T-helper 22 cell (primary cell): ENCODE data around the gene EML6.

ENCODE experiments used
- DNase-seq: peaks from one replicate; pipeline ENCODE4 v3.0.0-alpha.2; 2020; ENCODE audit warnings: low read depth

EML6 gene

DNA sequence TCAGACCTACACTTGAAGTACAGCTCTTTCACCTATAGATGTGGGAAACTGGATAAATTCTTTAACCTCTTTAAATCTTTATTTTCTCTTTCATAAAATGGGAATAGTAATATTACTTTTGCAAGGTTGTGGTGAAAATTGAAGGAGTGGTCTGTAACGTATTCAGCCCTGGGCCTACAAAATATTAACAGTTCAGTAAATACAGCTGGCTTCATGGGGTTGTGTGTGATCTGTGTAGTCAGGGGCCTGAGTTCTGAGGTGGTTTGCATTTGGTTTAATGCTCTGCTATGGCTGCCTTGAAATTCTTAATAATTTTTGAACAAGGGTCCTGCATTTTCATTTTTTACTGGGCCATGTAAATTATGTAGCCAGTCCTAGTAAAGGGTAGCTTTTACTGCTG lies 16.8 kb upstream of the EML6 start:
- DNase-seq = no peak

DNA sequence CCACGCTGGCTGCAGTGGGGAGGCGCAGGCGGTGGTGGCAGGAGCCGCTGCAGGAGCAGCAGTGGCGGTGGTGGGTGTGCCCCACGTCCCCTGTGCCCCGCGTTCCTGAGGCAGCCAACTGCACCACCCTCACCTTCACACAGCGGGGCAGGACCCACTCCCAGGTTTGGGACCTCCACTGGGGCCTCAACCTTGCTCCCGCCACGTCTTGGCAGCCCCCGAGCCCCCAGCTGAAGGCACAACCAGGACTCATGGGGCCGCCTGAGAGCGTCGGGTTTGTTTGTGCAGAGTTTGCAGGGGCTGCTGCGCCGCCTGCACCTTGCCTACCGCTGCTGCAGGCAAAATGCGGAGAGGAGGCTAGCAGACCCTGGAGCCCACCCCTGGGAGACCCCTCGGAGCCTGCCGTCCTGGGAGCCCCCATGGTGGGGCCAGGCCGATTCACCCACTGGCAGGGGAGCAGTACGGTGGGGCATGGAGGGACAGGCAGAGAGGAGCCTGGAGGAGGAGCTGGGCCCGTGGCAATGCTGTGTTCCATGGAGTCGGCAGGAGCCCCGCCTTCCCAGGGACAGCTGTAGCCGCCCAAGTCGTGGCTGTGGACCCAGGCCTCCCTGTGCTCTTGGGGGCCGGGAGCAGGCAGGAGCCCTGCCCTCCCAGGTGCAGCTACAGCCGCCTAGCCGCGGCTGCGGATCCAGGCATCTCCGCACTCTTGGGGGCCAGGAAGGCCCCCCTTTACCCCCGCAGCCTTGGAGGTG lies 14.7 kb upstream of the EML6 start:
- no peak for DNase-seq

- no peak for DNase-seq
Observed at GRCh38 chr2:54709336-54709809, 14.1 kb upstream of the EML6 start.

GRCh38 chr2:54710216-54710615 lies 13.2 kb upstream of the EML6 start:
- DNase-seq = no peak

DNA sequence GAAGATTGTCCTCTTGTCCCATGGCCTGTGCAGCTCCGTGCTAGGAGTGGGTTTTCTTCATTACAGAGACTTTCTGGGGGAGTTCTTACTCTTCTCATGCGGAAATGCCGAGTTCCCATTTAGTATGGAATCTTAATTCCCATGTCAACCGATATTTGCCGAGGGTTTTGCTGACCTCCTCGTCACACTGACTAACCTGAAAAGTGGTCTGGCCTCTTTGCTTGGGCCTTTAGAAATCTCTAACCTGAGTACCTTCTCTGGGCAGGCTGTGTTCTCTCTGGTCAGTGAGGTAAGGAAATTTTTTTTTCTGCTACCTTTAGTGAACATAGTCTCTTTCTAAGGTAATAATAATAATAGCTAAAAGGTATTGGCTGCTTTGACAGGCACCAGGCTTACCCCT lies 10.9 kb upstream of the EML6 start:
- no peak for DNase-seq

- DNase-seq = no peak
Observed at GRCh38 chr2:54714996-54715395, 8.5 kb upstream of the EML6 start.

GRCh38 chr2:54716375-54716774 lies 7.1 kb upstream of the EML6 start:
- DNase-seq = no peak

DNA sequence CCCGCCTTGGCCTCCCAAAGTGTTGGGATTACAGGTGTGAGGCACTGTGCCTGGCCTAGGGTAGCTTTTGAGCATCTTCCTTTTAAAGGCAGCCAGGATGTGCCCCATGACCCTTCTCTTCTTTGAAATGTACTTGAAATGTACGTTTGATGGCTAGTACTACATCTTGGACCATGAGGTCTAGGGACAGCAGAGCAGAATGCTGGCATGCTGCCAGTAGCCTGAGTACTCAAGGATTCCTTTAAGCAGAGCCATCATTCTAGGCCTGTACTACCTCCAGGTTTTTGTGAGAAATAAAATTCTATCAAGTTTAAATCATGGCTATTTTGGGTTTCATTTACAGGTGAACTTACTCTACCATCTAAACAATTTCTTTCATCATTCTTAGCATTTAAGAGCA lies 2.9 kb upstream of the EML6 start:
- DNase-seq = no peak

GRCh38 chr2:54722641-54723040 lies 821 bp upstream of the EML6 start:
- no peak for DNase-seq

GRCh38 chr2:54723996-54724559 lies 616 bp downstream of the EML6 start:
- no peak for DNase-seq

DNA sequence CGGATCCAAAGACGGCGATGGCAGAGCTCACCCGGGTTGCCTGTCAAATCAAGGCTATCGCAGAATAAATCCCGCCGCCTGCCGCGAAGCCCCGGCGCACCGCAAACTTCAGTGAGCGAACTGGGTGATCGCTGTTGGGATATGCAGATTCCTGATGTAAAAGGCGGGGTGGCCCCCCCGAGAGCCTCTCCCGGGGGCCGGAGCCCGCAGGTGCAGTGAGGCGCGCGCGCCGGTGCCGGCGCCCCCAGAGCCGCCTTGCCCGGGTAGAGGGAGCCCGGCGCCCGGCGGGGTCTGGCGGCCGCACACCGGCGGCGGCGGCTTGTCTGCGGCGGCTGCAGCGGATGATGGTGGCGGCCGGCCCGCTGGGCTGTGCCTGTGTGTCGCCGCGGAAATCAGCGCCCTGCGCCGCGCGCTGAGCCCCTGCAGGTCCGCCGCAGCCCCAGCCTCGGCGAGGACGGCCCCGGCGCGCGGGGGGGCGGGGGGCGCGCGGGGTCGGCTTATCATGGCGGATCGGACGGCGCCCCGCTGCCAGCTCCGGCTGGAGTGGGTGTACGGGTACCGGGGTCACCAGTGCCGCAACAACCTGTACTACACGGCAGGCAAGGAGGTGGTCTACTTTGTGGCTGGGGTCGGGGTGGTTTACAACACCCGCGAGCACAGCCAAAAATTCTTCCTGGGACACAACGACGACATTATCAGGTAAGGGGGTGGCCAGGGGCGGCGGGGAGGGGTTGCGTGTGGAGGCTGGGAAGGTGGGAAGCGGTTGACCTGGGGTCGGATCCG lies 1.3 kb downstream of the EML6 start:
- DNase-seq = no peak

DNA sequence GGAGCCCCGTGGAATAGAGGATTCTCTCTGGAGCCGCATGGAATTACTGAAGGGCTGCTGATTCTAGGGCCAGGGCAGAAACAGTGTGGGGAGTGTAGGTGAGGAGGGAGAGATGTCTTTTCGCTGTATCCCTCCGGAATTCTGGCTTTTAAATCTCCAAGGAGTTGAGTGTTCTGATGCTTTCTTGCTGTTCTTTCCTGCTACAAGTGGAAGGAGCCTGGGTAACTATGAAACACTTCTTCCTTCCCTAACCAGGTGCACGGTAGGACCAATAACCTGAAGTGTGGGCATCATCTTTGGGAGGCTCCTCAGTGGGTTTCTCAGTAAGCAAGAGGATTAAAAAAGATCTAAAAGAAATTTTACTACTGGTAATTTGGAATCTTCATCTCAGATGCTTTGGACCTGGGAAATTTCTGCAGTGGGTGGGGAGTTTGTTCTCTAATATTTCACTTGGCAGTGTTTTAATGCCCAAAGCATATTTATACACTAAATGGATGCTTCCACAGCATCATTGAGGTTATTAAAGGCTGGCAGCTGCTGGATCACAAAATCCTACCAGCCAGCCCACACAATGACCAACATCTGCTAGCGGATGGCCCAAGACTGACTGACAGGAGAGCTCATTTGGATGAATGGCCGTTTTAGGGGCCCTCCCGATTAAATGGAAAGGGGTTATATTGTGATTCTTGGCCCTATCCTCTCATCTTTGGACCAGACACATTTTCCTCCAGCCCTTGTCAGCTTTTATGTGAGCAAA lies 2.1 kb downstream of the EML6 start:
- no peak for DNase-seq

DNA sequence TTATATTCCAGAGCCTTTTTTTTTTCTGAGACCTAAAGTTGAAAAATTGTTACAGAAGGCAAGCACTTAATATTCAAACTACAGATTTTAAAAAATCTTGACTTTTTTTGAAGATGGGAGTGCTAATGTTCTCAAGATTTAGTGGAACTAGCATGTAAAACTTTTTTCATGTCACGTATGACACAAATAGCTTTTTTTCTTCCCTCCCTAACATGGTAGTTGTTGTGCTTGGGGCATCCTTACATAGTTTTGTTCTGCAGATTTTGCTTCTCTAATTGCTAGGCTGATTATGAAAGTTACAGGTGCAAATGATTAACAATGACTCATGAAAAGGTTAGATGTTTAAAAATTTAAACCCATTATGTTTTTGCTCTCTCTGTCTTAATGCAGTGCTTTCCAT lies 3.0 kb downstream of the EML6 start:
- DNase-seq = no peak

DNA sequence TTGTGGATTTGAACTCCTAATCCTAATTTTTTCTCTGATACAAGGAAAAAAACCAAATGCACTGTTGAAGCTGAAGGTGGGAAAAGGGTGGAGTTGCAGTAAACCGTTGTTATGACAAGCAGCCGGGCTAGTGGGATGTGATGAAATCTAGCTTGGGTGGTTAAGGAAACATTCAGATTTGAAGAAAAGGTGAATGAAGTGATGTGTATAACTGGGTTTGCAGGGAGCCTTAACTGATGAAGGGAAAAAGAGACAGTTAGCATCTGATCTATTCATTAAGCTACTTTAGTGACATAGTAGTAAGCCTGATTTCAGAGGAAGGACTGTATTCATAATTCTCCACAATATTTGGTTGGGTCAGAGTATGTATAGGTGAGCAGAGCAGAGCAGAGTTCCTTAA lies 3.5 kb downstream of the EML6 start:
- DNase-seq = no peak

DNA sequence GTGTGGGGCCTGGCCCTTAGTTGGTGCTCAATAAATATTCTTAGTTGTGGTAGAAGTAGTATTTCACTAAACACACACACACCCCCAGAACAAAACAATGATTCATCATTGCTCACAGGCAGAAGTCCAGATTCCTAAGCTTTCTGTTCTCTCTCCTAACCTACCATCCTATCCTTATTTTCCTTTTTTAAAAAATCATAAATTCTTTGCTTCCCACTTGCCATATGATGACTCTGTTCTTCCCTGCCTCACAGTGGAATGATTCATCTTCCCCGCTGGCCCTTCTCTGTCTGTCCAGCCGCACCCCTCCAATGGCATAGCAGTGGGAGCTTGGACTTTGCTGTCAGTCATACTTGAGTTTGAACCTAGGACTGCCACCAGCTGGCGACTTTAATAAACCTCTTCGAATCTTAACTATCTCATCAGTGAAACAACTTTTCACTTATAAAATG lies 5.2 kb downstream of the EML6 start:
- DNase-seq = no peak

DNA sequence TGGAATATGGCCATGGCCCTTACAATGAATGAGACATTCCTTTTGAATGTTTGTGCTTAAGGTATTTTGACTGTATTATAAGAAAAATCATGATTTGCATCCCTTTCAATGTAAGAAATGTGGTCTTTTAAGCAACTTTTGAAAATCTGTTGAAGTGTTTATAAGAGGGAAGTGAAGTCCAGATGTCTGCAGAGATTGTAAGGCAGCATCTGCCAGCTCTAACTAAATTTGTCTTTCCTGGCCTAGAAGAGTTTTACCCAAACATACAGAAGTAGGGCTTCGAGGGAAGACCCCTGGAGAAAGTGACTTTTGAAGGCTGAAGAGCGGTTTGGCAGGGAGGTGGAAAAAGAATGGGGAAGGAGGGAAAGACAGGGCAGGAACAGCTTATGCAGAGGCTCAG lies 12.2 kb downstream of the EML6 start:
- DNase-seq = no peak

- DNase-seq = no peak
Observed at GRCh38 chr2:54738281-54738680, 14.8 kb downstream of the EML6 start.

DNA sequence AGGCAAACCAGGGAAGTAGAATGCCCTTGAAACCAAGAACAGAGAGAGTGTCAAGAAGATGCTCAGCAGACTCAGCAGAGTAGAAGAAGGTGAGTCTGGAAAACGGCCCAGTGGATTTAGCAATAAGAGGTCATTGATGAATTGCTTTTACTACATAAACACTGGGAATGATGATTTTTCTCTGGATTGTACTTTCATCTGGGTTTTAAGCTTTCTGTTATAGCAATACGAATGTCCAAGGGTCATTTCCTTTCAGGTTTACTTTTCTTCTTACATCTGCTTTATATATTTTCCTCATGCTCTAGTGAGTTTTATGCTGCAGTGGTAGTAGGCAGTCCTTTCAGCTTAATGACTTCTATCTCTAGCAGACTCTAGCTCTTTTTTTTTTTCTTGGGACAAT lies 16.9 kb downstream of the EML6 start:
- no peak for DNase-seq

DNA sequence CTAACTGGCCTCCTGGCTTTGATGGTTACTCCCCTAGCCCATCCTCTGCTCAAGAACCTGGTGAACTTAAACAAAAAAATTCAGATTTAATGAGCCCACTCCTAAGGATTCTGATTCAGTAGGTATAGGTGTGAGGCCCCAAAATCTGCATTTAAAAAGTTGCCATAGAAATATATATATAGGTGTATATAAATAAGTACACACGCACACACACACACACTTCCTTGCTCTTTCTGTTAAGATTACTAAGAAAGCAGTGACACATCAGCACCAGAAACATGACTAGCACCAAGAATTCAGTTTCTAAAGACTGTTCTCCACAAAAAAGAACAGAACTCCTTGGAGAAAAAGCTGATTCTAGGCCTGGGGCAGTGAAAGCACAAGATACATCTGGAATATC lies 17.8 kb downstream of the EML6 start:
- no peak for DNase-seq

GRCh38 chr2:54750040-54750439 lies 26.6 kb downstream of the EML6 start:
- no peak for DNase-seq

DNA sequence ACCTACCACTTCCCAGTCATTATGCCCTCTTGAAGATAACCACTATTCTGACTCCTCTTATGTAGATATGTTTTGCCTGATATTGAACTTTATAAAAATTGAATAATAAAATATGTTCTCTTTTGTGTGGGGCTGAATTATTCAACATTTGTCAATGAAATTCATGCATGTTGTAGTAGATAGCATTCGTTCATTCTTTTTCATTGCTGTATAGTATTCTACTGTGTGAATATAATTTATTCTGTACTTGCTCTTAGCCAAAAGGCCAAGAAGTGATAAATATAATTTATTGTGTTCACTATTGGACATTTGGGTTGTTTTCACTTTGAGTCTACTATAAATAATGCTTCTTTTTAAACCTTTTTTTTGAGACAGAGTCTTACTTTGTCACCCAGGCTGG lies 29.0 kb downstream of the EML6 start:
- DNase-seq = no peak

DNA sequence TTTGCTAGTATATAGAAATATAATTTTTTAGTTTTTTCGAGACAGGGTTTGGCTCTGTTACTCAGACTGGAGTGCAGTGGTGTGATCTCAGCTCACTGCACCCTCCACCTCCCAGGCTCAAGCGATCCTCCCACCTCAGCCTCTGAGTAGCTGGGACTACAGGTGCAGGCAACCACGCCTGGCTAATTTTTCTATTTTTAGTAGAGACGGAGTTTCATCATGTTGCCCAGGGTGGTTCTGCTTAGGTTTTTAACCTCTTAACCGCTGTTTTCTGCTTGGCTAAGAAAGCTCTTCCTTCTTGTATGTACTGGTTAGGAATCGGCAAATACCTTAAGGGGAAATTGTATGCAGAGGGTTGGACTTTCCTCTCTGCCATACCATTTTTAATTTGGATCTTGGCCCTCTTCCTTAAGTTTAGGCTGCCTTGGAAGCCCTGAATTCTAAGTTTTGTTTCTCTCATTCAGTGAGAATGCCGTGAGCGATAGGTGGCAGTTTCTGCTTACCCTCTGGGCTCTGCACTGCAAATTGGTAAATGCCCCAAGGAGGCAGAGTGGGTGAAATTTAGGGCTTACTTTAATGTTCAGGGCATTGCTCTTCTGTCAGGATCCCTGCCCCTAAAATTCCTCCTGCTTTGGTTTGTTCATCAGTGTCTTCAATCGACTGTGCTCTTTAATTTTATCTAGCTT lies 32.3 kb downstream of the EML6 start:
- no peak for DNase-seq
